ENCODE results near the gene MSMP. TPM values are rescaled to one million over a fixed set of nuclear protein-coding genes. Genes with fewer than 3 reads are reported as not detected.

Gene MSMP
- total and polyA plus RNA-seq, 2 donors (not counting 3 experiments of a cell fraction or from before 2014, with no cell fraction given), result 18.8 to 29.0 TPM

DNA sequence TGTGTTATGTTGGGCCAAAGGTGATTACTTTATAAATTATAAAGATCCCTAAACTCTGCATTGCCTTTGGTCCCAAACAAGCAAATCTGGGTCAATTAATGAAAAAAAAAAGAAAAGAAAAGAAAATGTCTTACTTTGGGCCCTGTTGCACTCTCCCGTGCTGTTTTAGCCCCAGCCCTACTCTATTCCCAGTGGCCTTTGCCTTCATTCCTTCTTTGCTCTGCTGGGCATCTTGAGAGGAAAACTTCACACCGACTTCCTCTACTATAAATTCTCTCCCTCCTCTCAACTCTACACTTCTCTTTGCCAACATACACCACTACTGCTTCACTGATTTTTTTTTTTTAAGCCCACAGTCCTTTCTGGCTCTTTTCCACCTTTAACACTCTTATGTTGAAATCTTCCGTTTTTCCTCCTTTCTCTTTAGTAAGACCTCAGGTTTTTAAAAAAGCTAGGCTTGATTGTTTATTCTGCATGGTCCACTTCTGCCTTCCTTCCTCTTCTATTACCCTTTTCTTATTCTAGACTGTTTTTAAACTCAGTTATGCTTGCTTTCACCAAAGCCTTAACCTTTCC is 4.5 kb upstream of the MSMP start:
- peak overlapping the region; percentile 97 for H3K27ac ChIP-seq (ENCODE audit: insufficient read depth, low read depth, low read length)
- DNase-seq (ENCODE audit: low read depth, low spot score) (peak; percentile 73), FAIRE-seq (no peak)
- TF ChIP-seq MYC (IDR thresholded peaks at IDR 0.05; ENCODE audit: low read depth, low read length) (no peak), FOS (IDR thresholded peaks at IDR 0.05; ENCODE audit: borderline replicate concordance, insufficient read depth, low read length) (no peak), POLR2AphosphoS5 (IDR thresholded peaks at IDR 0.05; ENCODE audit: insufficient read depth, low read depth, low read length) (no peak), GATA2 (IDR thresholded peaks at IDR 0.05; ENCODE audit: insufficient read depth, insufficient read length, low read depth, low read length) (no peak), POLR2A (IDR thresholded peaks at IDR 0.05; ENCODE audit: low read depth, low read length) (peak; percentile 34)
- TF ChIP-seq, protein P1, sequence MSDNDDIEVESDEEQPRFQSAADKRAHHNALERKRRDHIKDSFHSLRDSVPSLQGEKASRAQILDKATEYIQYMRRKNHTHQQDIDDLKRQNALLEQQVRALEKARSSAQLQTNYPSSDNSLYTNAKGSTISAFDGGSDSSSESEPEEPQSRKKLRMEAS (IDR thresholded peaks at IDR 0.05; ENCODE audit: insufficient read depth, insufficient read length), result no peak
- POLR2A ChIA-PET, result interaction anchor here (1.7 kb wide), 1 partner anchor 10 kb away, joined by 4 read pairs; no protein-coding TSS in a partner anchor
- peaks cover 85% of the 10 kb centered on the region for H3K4me1 ChIP-seq (ENCODE audit: control insufficient read depth, extremely low read depth, insufficient read depth, low read length)
- peaks cover 5% of the 10 kb centered on the region for H3K79me2 ChIP-seq (ENCODE audit: control insufficient read depth, insufficient read depth, low read length)
- no peaks in the 10 kb centered on the region for H4K20me1 ChIP-seq (replicated peaks; ENCODE audit: control insufficient read depth, extremely low read depth, insufficient read depth, low read length)
- no peaks in the 10 kb centered on the region for H3K36me3 ChIP-seq (ENCODE audit: control insufficient read depth in 2 of 2, extremely low read depth in 1 of 2, insufficient read depth in 2 of 2, low read length in 2 of 2)
- dilution Hi-C loops (cut with MboI; ENCODE audit: extremely low pct_ligation_motif_present, low sequenced_read_pairs) (no loop called here), intact Hi-C loops (cut with micrococcal nuclease) (no loop called here)
- no TSS peak for BruUV-seq (replicated peaks)
- H3K27me3 ChIP-seq (ENCODE audit: control insufficient read depth in 2 of 2, insufficient read depth in 2 of 2, low read length in 2 of 2), result no peaks in the 10 kb centered on the region
- no peaks in the 10 kb centered on the region for H3K9me3 ChIP-seq (replicated peaks; ENCODE audit: control insufficient read depth, insufficient read depth, low read length)
- no peak overlapping the region for H2AFZ ChIP-seq (ENCODE audit: low read depth, low read length)
- peak overlapping the region; percentile 14 for H3K4me2 ChIP-seq (ENCODE audit: insufficient read depth, low read length)
- no peaks in the 10 kb centered on the region for H3K9me1 ChIP-seq (replicated peaks; ENCODE audit: control insufficient read depth, extremely low read depth, insufficient read depth, low read length)
- no peak overlapping the region for H3K4me3 ChIP-seq (replicated peaks in 1 of 3; ENCODE audit: insufficient read depth in 1 of 3, low read depth in 1 of 3, low read length in 3 of 3)
- CTCF ChIA-PET, result interaction anchor here (0.8 to 7.2 kb wide), 4 partner anchors 10 to 31 kb away, joined by 3 to 62 read pairs (median 12); partner anchors contain the start of genes GBA2 and RGP1
- peak overlapping the region; percentile 93 for H3K9ac ChIP-seq (replicated peaks; ENCODE audit: extremely low read depth, insufficient read depth, low read length)

DNA sequence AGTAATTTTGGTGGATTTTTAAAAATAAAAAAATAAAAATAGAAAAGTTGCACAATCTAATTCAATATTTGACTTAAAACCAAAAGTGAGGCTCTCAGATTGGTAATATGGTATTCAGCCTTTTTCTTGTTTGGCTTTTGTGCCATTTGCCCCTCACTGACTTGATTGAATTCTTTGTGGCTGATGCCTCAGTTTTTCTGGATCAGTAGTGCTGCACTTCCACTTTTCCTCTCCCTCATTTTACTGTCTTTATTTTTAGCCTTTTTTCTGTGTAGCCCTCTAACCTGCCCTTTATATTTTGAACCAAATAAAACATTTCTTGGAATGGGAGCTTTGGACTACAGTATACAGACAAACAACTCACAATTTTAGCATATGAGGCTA is 3.8 kb upstream of the MSMP start:
- Histone ChIP-seq H3K9me1 (replicated peaks; ENCODE audit: control insufficient read depth, extremely low read depth, insufficient read depth, low read length) (no peaks in the 10 kb centered on the region), H3K27me3 (ENCODE audit: control insufficient read depth in 2 of 2, insufficient read depth in 2 of 2, low read length in 2 of 2) (no peaks in the 10 kb centered on the region), H3K27ac (ENCODE audit: insufficient read depth, low read depth, low read length) (peak overlapping the region; percentile 97), H3K9ac (replicated peaks; ENCODE audit: extremely low read depth, insufficient read depth, low read length) (peak overlapping the region; percentile 93), H3K79me2 (ENCODE audit: control insufficient read depth, insufficient read depth, low read length) (peaks cover 7% of the 10 kb centered on the region), H3K4me1 (ENCODE audit: control insufficient read depth, extremely low read depth, insufficient read depth, low read length) (peaks cover 90% of the 10 kb centered on the region), H4K20me1 (replicated peaks; ENCODE audit: control insufficient read depth, extremely low read depth, insufficient read depth, low read length) (no peaks in the 10 kb centered on the region), H2AFZ (ENCODE audit: low read depth, low read length) (no peak overlapping the region), H3K4me3 (replicated peaks in 1 of 3; ENCODE audit: insufficient read depth in 1 of 3, low read depth in 1 of 3, low read length in 3 of 3) (peak overlapping the region in 1 of 3 experiments; percentile 8), H3K9me3 (replicated peaks; ENCODE audit: control insufficient read depth, insufficient read depth, low read length) (no peaks in the 10 kb centered on the region), H3K36me3 (ENCODE audit: control insufficient read depth in 2 of 2, extremely low read depth in 1 of 2, insufficient read depth in 2 of 2, low read length in 2 of 2) (peaks cover 0 to 2% of the 10 kb centered on the region in 2 experiments), H3K4me2 (ENCODE audit: insufficient read depth, low read length) (peak overlapping the region; percentile 14)
- FAIRE-seq, result no peak
- BruUV-seq (replicated peaks), result TSS peak; percentile 30
- intact Hi-C loops (cut with micrococcal nuclease), result loop anchor here (2.0 kb wide), 4 partner anchors 13 to 149 kb away; partner anchors contain the start of genes HRCT1 and SPAG8
- ChIA-PET CTCF (interaction anchor here (2.3 to 7.2 kb wide), 2 partner anchors 9 to 31 kb away, joined by 12 to 62 read pairs; partner anchors contain the start of genes GBA2 and RGP1), POLR2A (interaction anchor here (1.7 kb wide), 1 partner anchor 10 kb away, joined by 4 read pairs; no protein-coding TSS in a partner anchor)
- DNase-seq (ENCODE audit: low read depth, low spot score), result no peak
- dilution Hi-C loops (cut with MboI; ENCODE audit: extremely low pct_ligation_motif_present, low sequenced_read_pairs), result no loop called here
- TF ChIP-seq, protein P1 (IDR thresholded peaks at IDR 0.05; ENCODE audit: insufficient read depth, insufficient read length), result no peak
- TF ChIP-seq POLR2AphosphoS5 (IDR thresholded peaks at IDR 0.05; ENCODE audit: insufficient read depth, low read depth, low read length), result no peak
- no peak for TF ChIP-seq MYC (IDR thresholded peaks at IDR 0.05; ENCODE audit: low read depth, low read length)
- TF ChIP-seq, protein P2, sequence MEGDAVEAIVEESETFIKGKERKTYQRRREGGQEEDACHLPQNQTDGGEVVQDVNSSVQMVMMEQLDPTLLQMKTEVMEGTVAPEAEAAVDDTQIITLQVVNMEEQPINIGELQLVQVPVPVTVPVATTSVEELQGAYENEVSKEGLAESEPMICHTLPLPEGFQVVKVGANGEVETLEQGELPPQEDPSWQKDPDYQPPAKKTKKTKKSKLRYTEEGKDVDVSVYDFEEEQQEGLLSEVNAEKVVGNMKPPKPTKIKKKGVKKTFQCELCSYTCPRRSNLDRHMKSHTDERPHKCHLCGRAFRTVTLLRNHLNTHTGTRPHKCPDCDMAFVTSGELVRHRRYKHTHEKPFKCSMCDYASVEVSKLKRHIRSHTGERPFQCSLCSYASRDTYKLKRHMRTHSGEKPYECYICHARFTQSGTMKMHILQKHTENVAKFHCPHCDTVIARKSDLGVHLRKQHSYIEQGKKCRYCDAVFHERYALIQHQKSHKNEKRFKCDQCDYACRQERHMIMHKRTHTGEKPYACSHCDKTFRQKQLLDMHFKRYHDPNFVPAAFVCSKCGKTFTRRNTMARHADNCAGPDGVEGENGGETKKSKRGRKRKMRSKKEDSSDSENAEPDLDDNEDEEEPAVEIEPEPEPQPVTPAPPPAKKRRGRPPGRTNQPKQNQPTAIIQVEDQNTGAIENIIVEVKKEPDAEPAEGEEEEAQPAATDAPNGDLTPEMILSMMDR (IDR thresholded peaks at IDR 0.05; ENCODE audit: extremely low read depth in 1 of 2, insufficient read depth in 1 of 2, low read depth in 1 of 2, low read length in 2 of 2), result no peak
- no peak for TF ChIP-seq GATA2 (IDR thresholded peaks at IDR 0.05; ENCODE audit: insufficient read depth, insufficient read length, low read depth, low read length)
- no peak for TF ChIP-seq JUN (IDR thresholded peaks at IDR 0.05; ENCODE audit: borderline replicate concordance, insufficient read depth, insufficient read length, low read depth)
- no peak for TF ChIP-seq FOS (IDR thresholded peaks at IDR 0.05; ENCODE audit: borderline replicate concordance, insufficient read depth, low read length)
- no peak for TF ChIP-seq POLR2A (IDR thresholded peaks at IDR 0.05; ENCODE audit: low read depth, low read length)
- no peak for TF ChIP-seq EZH2 (IDR thresholded peaks at IDR 0.05; ENCODE audit: borderline replicate concordance, low read depth, low read length, severe bottlenecking)
